ENCODE data around the gene CALR. TPM values are rescaled to one million over a fixed set of nuclear protein-coding genes. Genes with fewer than 3 reads are reported as not detected.

CALR gene
- total RNA-seq, 1 experiment from 2014 or later, result 1,088 TPM

DNA sequence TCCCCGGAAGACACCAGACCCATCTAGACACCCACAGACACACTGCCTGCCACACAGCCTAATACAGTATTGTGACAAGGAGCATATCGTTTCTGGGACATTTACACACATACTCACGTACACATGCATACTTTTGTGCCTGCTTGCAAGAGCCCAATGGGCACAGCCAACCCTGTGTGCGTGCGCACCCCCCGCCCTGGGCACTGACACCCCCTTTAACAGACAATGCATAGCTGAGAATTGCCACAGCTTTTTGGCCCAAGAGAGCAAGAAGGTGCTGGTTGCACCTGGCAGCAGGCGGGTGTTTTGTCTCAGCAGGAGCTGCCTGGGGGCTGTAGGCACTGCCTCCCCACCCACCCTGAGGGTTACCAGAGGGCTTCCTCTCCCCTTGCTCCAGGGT is 55.2 kb downstream of the CALR start:
- Mint-ChIP-seq H3K36me3 (peaks cover 3% of the 10 kb centered on the region; the same call in 1 of the 2 replicates), H3K4me1 (peaks cover 9% of the 10 kb centered on the region), H3K9me3 (no peaks in the 10 kb centered on the region), H3K27ac (no peak overlapping the region), H3K27me3 (ENCODE audit: low read depth) (peaks cover 76% of the 10 kb centered on the region), H3K4me3 (no peak overlapping the region)
- ChIA-PET POLR2A (interaction anchor here (0.6 kb wide), 1 partner anchor 43 kb away, joined by 3 read pairs; no protein-coding TSS in a partner anchor), CTCF (interaction anchor here (0.5 to 2.1 kb wide), 7 partner anchors 16 to 101 kb away, joined by 3 to 5 read pairs (median 3); no protein-coding TSS in a partner anchor)
- no peak for DNase-seq (ENCODE audit: low spot score)
- no peak for TF ChIP-seq RELA (CRISPR knock-in tag; IDR thresholded peaks at IDR 0.05; ENCODE audit: borderline replicate concordance)
- no peak for TF ChIP-seq ZNF317 (CRISPR knock-in tag; IDR thresholded peaks at IDR 0.05; ENCODE audit: borderline replicate concordance, low read depth)
- no peak for ATAC-seq

Small RNA genes within 50 kb of the gene (microRNA-seq; reads per million reads assigned to microRNA genes)
- gene MIR5695 (ENCODE audit: borderline number of aligned reads) (not detected), gene MIR6515 (ENCODE audit: borderline number of aligned reads) (4.2 reads per million, percentile 9 among the genes with 10 or more reads in this experiment)

Other genes starting within 250 kb of the CALR start
- 13.7 to 16.0 TPM (median 15.2 TPM) in 3 replicates for gene FBXW9, start 242.0 kb upstream of the CALR start, total RNA-seq (2021)
- 90.9 to 105 TPM (median 94.4 TPM) in 3 replicates for gene TNPO2, start 214.7 kb upstream of the CALR start, total RNA-seq (2021)
- gene TRIR, start 203.9 kb upstream of the CALR start, total RNA-seq (2021), result 165 to 172 TPM (median 167 TPM) in 3 replicates
- 104 to 110 TPM (median 104 TPM) in 3 replicates for gene GET3, start 201.1 kb upstream of the CALR start, total RNA-seq (2021)
- 3.3 to 4.7 TPM (median 4.1 TPM) in 3 replicates for gene BEST2, start 186.8 kb upstream of the CALR start, total RNA-seq (2021)
- gene HOOK2, start 163.1 kb upstream of the CALR start, total RNA-seq (2021), result 70.0 to 83.3 TPM (median 81.4 TPM) in 3 replicates
- 6.6 to 11.5 TPM (median 10.2 TPM) in 3 replicates for gene JUNB, start 147.1 kb upstream of the CALR start, total RNA-seq (2021)
- 378 to 447 TPM (median 447 TPM) in 3 replicates for gene PRDX2, start 136.8 kb upstream of the CALR start, total RNA-seq (2021)
- 30.1 to 50.2 TPM (median 47.0 TPM) in 3 replicates for gene THSD8, start 136.5 kb upstream of the CALR start, total RNA-seq (2021)
- 71.3 to 78.2 TPM (median 72.9 TPM) in 3 replicates for gene RNASEH2A, start 132.0 kb upstream of the CALR start, total RNA-seq (2021)
- 2.4 to 3.8 TPM (median 3.1 TPM) in 3 replicates for gene RTBDN, start 104.0 kb upstream of the CALR start, total RNA-seq (2021)
- gene MAST1, start 100.1 kb upstream of the CALR start, total RNA-seq (2021), result 24.3 to 28.4 TPM (median 27.3 TPM) in 3 replicates
- 31.7 to 35.7 TPM (median 33.4 TPM) in 3 replicates for gene DNASE2, start 57.2 kb upstream of the CALR start, total RNA-seq (2021)
- gene KLF1, start 51.4 kb upstream of the CALR start, total RNA-seq (2021), result 0.32 to 0.89 TPM (median 0.72 TPM) in 3 replicates
- gene GCDH, start 47.4 kb upstream of the CALR start, total RNA-seq (2021), result 58.6 to 69.0 TPM (median 59.8 TPM) in 3 replicates
- 1.1 to 2.2 TPM (median 1.9 TPM) in 3 replicates for gene SYCE2, start 19.3 kb upstream of the CALR start, total RNA-seq (2021)
- gene FARSA, start 4.9 kb upstream of the CALR start, total RNA-seq (2021), result 103 to 108 TPM (median 106 TPM) in 3 replicates
- gene RAD23A, start 7.3 kb downstream of the CALR start, total RNA-seq (2021), result 84.3 to 96.6 TPM (median 96.2 TPM) in 3 replicates
- gene GADD45GIP1, start 18.6 kb downstream of the CALR start, total RNA-seq (2021), result 54.4 to 57.9 TPM (median 56.1 TPM) in 3 replicates
- 0.18 to 0.23 TPM (median 0.22 TPM) in 3 replicates for gene DAND5, start 31.0 kb downstream of the CALR start, total RNA-seq (2021)
- gene NFIX, start 56.9 kb downstream of the CALR start, total RNA-seq (2021), result 0.44 to 1.5 TPM (median 1.4 TPM) in 3 replicates
- gene LYL1, start 164.2 kb downstream of the CALR start, total RNA-seq (2021), result 0.60 to 1.2 TPM (median 0.66 TPM) in 3 replicates
- 84.0 to 106 TPM (median 86.0 TPM) in 3 replicates for gene TRMT1, start 178.1 kb downstream of the CALR start, total RNA-seq (2021)
- gene NACC1, start 179.7 kb downstream of the CALR start, total RNA-seq (2021), result 212 to 237 TPM (median 213 TPM) in 3 replicates
- 53.7 to 56.9 TPM (median 54.6 TPM) in 3 replicates for gene STX10, start 211.8 kb downstream of the CALR start, total RNA-seq (2021)
- gene IER2, start 211.8 kb downstream of the CALR start, total RNA-seq (2021), result 138 to 154 TPM (median 150 TPM) in 3 replicates